H1 (cell line): ENCODE results near the gene TMEM235.

Experiments used
- ASH2L ChIP-seq: fragments of 200-600, 300-600 bp; sonication (generic); IDR thresholded peaks from one replicate; pipeline ENCODE4 v1.7.1; 2017; ENCODE audit warnings: low read length
- EP300 ChIP-seq, 2 experiments: IDR thresholded peaks; 1 replicate in 1 of 2; 2 replicates in 1 of 2; pipeline ENCODE4 v1.6.1; 2011 to 2012; ENCODE audit warnings: low read depth in 2 of 2, low read length in 2 of 2, mild to moderate bottlenecking in 2 of 2, borderline replicate concordance in 1 of 2, inconsistent platforms in 1 of 2, moderate library complexity in 1 of 2
- EZH2 ChIP-seq: fragments of 200-600 bp; sonication (generic); IDR thresholded peaks from 2 replicates; pipeline ENCODE4 v1.7.1; 2012; ENCODE audit warnings: low read depth, mild to moderate bottlenecking, moderate library complexity, low read length, inconsistent platforms; ENCODE audit not compliant: severe bottlenecking
- HDAC6 ChIP-seq: IDR thresholded peaks from one replicate; pipeline ENCODE4 v1.7.1; 2012; ENCODE audit warnings: low read depth, mild to moderate bottlenecking, inconsistent platforms, low read length, moderate library complexity
- JUN ChIP-seq: IDR thresholded peaks from 2 replicates; pipeline ENCODE4 v1.6.1; 2011; ENCODE audit warnings: low read depth, mild to moderate bottlenecking, improper control_type of control experiment, low read length
- MAX ChIP-seq: IDR thresholded peaks from 2 replicates; pipeline ENCODE4 v1.6.1; 2012; ENCODE audit warnings: inconsistent platforms
- POLR2A ChIP-seq, 2 experiments: IDR thresholded peaks; 1 replicate in 1 of 2; 2 replicates in 1 of 2; pipeline ENCODE4 v1.6.1; 2011; ENCODE audit warnings: low read depth in 2 of 2, low read length in 2 of 2, mild to moderate bottlenecking in 2 of 2; ENCODE audit errors: control extremely low read depth in 1 of 2
- RFX5 ChIP-seq: IDR thresholded peaks from 2 replicates; pipeline ENCODE4 v1.6.1; 2011; ENCODE audit warnings: low read depth, low read length, improper control_type of control experiment, borderline replicate concordance
- SAP30 ChIP-seq: fragments of 300-600 bp; sonication (generic); IDR thresholded peaks from 2 replicates; pipeline ENCODE4 v1.7.1; 2012; ENCODE audit warnings: low read length, moderate library complexity, mild to moderate bottlenecking, inconsistent platforms; ENCODE audit not compliant: insufficient read depth, insufficient replicate concordance
- SRF ChIP-seq: IDR thresholded peaks from 2 replicates; pipeline ENCODE4 v1.6.1; 2011; ENCODE audit warnings: mild to moderate bottlenecking, low read depth, low read length, moderate library complexity
- TBP ChIP-seq: IDR thresholded peaks from 2 replicates; pipeline ENCODE4 v1.6.1; 2011; ENCODE audit warnings: low read depth, low read length, improper control_type of control experiment
- TCF12 ChIP-seq: IDR thresholded peaks from 2 replicates; pipeline ENCODE4 v1.6.1; 2011; ENCODE audit warnings: low read depth, mild to moderate bottlenecking, low read length
- TF ChIP-seq, protein P1 (sequence below), 3 experiments: IDR thresholded peaks; 1 replicate in 2 of 3; 2 replicates in 1 of 3; pipeline versions ENCODE4 v1.5.1 to v1.6.1; 2011; ENCODE audit warnings: low read length in 3 of 3, mild to moderate bottlenecking in 3 of 3, inconsistent platforms in 2 of 3, low read depth in 1 of 3, moderate library complexity in 1 of 3; ENCODE audit not compliant: insufficient read depth in 1 of 3; ENCODE audit errors: control extremely low read depth in 1 of 3

- TF ChIP-seq, protein P1, sequence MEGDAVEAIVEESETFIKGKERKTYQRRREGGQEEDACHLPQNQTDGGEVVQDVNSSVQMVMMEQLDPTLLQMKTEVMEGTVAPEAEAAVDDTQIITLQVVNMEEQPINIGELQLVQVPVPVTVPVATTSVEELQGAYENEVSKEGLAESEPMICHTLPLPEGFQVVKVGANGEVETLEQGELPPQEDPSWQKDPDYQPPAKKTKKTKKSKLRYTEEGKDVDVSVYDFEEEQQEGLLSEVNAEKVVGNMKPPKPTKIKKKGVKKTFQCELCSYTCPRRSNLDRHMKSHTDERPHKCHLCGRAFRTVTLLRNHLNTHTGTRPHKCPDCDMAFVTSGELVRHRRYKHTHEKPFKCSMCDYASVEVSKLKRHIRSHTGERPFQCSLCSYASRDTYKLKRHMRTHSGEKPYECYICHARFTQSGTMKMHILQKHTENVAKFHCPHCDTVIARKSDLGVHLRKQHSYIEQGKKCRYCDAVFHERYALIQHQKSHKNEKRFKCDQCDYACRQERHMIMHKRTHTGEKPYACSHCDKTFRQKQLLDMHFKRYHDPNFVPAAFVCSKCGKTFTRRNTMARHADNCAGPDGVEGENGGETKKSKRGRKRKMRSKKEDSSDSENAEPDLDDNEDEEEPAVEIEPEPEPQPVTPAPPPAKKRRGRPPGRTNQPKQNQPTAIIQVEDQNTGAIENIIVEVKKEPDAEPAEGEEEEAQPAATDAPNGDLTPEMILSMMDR (IDR thresholded peaks at IDR 0.05; ENCODE audit: control extremely low read depth in 1 of 3, insufficient read depth in 1 of 3, low read depth in 1 of 3, low read length in 3 of 3) = no peak
- TF ChIP-seq POLR2A (IDR thresholded peaks at IDR 0.05; ENCODE audit: control extremely low read depth in 1 of 2, low read depth in 2 of 2, low read length in 2 of 2) (no peak), JUN (no peak), MAX (no peak), ASH2L (no peak), EZH2 (no peak), EP300 (IDR thresholded peaks at IDR 0.05; ENCODE audit: borderline replicate concordance in 1 of 2, low read depth in 2 of 2, low read length in 2 of 2) (no peak), TBP (no peak), SAP30 (no peak), TCF12 (no peak), SRF (no peak), HDAC6 (no peak), RFX5 (no peak)
Measured at GRCh38 chr17:78232859-78233173, 1.4 kb downstream of the TMEM235 start.
